ENCODE data around the gene CPSF3.

- no peak for TF ChIP-seq CTCF (IDR thresholded peaks at IDR 0.05; ENCODE audit: insufficient read depth, low read length, poor library complexity, severe bottlenecking)
- no peak for TF ChIP-seq EZH2phosphoT487 (conservative IDR thresholded peaks at IDR 0.05; ENCODE audit: low read length)
These were observed 70.6 kb downstream of the CPSF3 start for GRCh38 chr2:9494081-9494480.
